T follicular helper cell (primary cell): ENCODE results near the gene ABCA2.

Source experiments
- DNase-seq: peaks from one replicate; pipeline ENCODE4 v3.0.0-alpha.2; 2020; ENCODE audit warnings: low read depth

ABCA2 gene

GRCh38 chr9:136964171-136964689 is 63.8 kb downstream of the ABCA2 start:
- DNase-seq: no peak

- DNase-seq: no peak
Measured at GRCh38 chr9:136963751-136964150, 64.3 kb downstream of the ABCA2 start.

- DNase-seq: no peak
Measured at GRCh38 chr9:136963341-136963740, 64.7 kb downstream of the ABCA2 start.

- no peak for DNase-seq
Measured at GRCh38 chr9:136962701-136963248, 65.3 kb downstream of the ABCA2 start.

GRCh38 chr9:136962163-136962562 is 65.9 kb downstream of the ABCA2 start:
- no peak for DNase-seq

GRCh38 chr9:136961279-136962065 is 66.6 kb downstream of the ABCA2 start:
- DNase-seq: no peak

- no peak for DNase-seq
Measured at GRCh38 chr9:136960938-136961275, 67.1 kb downstream of the ABCA2 start.

- no peak for DNase-seq
Measured at GRCh38 chr9:136960212-136960937, 67.7 kb downstream of the ABCA2 start.

- DNase-seq: no peak
Measured at GRCh38 chr9:136958898-136959850, 68.9 kb downstream of the ABCA2 start.

- DNase-seq: no peak
Measured at GRCh38 chr9:136958473-136958872, 69.6 kb downstream of the ABCA2 start.

- DNase-seq: no peak
Measured at GRCh38 chr9:136957901-136958300, 70.1 kb downstream of the ABCA2 start.

GRCh38 chr9:136957461-136957860 is 70.6 kb downstream of the ABCA2 start:
- no peak for DNase-seq
